H1 (cell line): ENCODE data around the gene CEP57L1. TPM values are rescaled to one million over a fixed set of nuclear protein-coding genes. Genes with fewer than 3 reads are reported as not detected.
A peak's percentile ranks its signal among the peaks of the same experiment; 100 is the strongest.

Experiments
- CTCF ChIA-PET: fragments of 300-600 bp; sonication (Branson Sonifier 250); formaldehyde crosslinking; loops from one replicate; lab custom pipeline; 2021; ENCODE audit not compliant: partially characterized antibody; lab: Charles Lee
- POLR2A ChIA-PET: fragments of 300-600 bp; sonication (Branson Sonifier 250); formaldehyde crosslinking; loops from one replicate; lab custom pipeline; 2021; ENCODE audit warnings: inconsistent platforms; ENCODE audit not compliant: partially characterized antibody; lab: Charles Lee
- DNase-seq, 2 experiments: peaks; one replicate each; pipeline versions ENCODE4 v3.0.0 to v3.0.0-alpha.2; 2010 to 2022; ENCODE audit warnings: low spot score in 2 of 2, low read depth in 1 of 2, mixed read lengths in 1 of 2
- FAIRE-seq: peaks from 2 replicates; lab custom pipeline; 2011; peaks lifted over from hg19 to GRCh38; lab: Jason Lieb, UNC
- H2AFZ ChIP-seq: 2 replicates; pipeline ENCODE4 v1.8.1; 2012; ENCODE audit warnings: low read length, inconsistent platforms
- H2AK5ac ChIP-seq: 2 replicates; pipeline ENCODE4 v1.6.1; 2013; ENCODE audit warnings: low read depth, low read length
- H2BK120ac ChIP-seq: replicated peaks from 2 replicates; pipeline ENCODE3; 2013; ENCODE audit warnings: low read depth, low read length, inconsistent platforms
- H2BK12ac ChIP-seq: 2 replicates; pipeline ENCODE4 v1.6.1; 2013; ENCODE audit warnings: low read depth, low read length
- H2BK15ac ChIP-seq: 2 replicates; pipeline ENCODE4 v1.6.1; 2013; ENCODE audit warnings: low read length
- H2BK20ac ChIP-seq: 2 replicates; pipeline ENCODE4 v1.6.1; 2013; ENCODE audit warnings: low read length
- H2BK5ac ChIP-seq: 2 replicates; pipeline ENCODE4 v1.6.1; 2013; ENCODE audit warnings: low read depth, low read length
- H3K14ac ChIP-seq: 2 replicates; pipeline ENCODE4 v1.6.1; 2013; ENCODE audit warnings: inconsistent platforms; ENCODE audit not compliant: insufficient read length
- H3K18ac ChIP-seq: 2 replicates; pipeline ENCODE4 v1.6.1; 2013; ENCODE audit warnings: low read length; ENCODE audit errors: extremely low read depth
- H3K23ac ChIP-seq: 2 replicates; pipeline ENCODE4 v1.6.1; 2013; ENCODE audit warnings: inconsistent platforms; ENCODE audit not compliant: insufficient read length
- H3K23me2 ChIP-seq: 2 replicates; pipeline ENCODE4 v1.6.1; 2013; ENCODE audit warnings: low read depth, low read length
- H3K27ac ChIP-seq: 2 replicates; pipeline ENCODE4 v1.6.1; 2011; ENCODE audit warnings: low read depth, low read length, inconsistent platforms
- H3K27me3 ChIP-seq, 4 experiments: replicated peaks in 1 of 4; 1 replicate in 1 of 4; 2 replicates in 3 of 4; pipeline versions ENCODE4 v1.6.1 to v1.8.1; 2011 to 2013; ENCODE audit warnings: low read length in 3 of 4, mild to moderate bottlenecking in 3 of 4, inconsistent platforms in 2 of 4, mixed read lengths in 2 of 4, moderate library complexity in 1 of 4; ENCODE audit not compliant: control insufficient read depth in 3 of 4, insufficient read depth in 3 of 4; ENCODE audit errors: extremely low read depth in 1 of 4
- H3K36me3 ChIP-seq, 4 experiments: 2 replicates each; pipeline versions ENCODE4 v1.6.1 to v1.8.1; 2011 to 2013; ENCODE audit warnings: mild to moderate bottlenecking in 4 of 4, low read length in 3 of 4, moderate library complexity in 2 of 4, control low read depth in 1 of 4, inconsistent platforms in 1 of 4; ENCODE audit not compliant: insufficient read depth in 4 of 4, control insufficient read depth in 2 of 4
- H3K4ac ChIP-seq: replicated peaks from 2 replicates; pipeline ENCODE3; 2013; ENCODE audit warnings: low read length, low read depth, mixed read lengths, inconsistent platforms; ENCODE audit not compliant: insufficient read length
- H3K4me1 ChIP-seq, 4 experiments: replicated peaks in 1 of 4; 1 replicate in 1 of 4; 2 replicates in 3 of 4; pipeline versions ENCODE4 v1.6.1 to v1.8.1; 2011 to 2013; ENCODE audit warnings: low read length in 3 of 4, inconsistent platforms in 2 of 4, mixed read lengths in 1 of 4; ENCODE audit not compliant: insufficient read depth in 4 of 4, control insufficient read depth in 3 of 4
- H3K4me2 ChIP-seq, 2 experiments: 2 replicates each; pipeline versions ENCODE4 v1.6.1 to v1.8.1; 2011 to 2013; ENCODE audit warnings: low read depth in 2 of 2, low read length in 2 of 2, control low read depth in 1 of 2, inconsistent platforms in 1 of 2, mild to moderate bottlenecking in 1 of 2; ENCODE audit not compliant: insufficient read depth in 1 of 2
- H3K4me3 ChIP-seq, 4 experiments: fragments of 200-600, 300-600 bp in 1 of 4; sonication (generic), shearing (Covaris generic), sonication (Bioruptor Twin) in 1 of 4; 2 replicates each; pipeline versions ENCODE4 v1.5.1 to v1.8.1; 2011 to 2016; ENCODE audit warnings: low read length in 4 of 4, low read depth in 3 of 4, control low read depth in 2 of 4, inconsistent platforms in 2 of 4, mild to moderate bottlenecking in 2 of 4, mixed read lengths in 1 of 4, moderate library complexity in 1 of 4; ENCODE audit not compliant: insufficient read depth in 2 of 4; ENCODE audit errors: extremely low read depth in 1 of 4
- H3K56ac ChIP-seq: replicated peaks from 2 replicates; pipeline ENCODE3; 2013; ENCODE audit warnings: low read depth, mild to moderate bottlenecking, mixed read lengths, low read length, inconsistent platforms; ENCODE audit not compliant: insufficient read length
- H3K79me1 ChIP-seq: 2 replicates; pipeline ENCODE4 v1.6.1; 2013; ENCODE audit warnings: low read depth, low read length, control low read depth
- H3K79me2 ChIP-seq, 2 experiments: 2 replicates each; pipeline versions ENCODE4 v1.6.1 to v1.8.1; 2012 to 2013; ENCODE audit warnings: low read length in 2 of 2, mild to moderate bottlenecking in 2 of 2, inconsistent platforms in 1 of 2; ENCODE audit not compliant: insufficient read depth in 2 of 2, control insufficient read depth in 1 of 2
- H3K9ac ChIP-seq, 4 experiments: replicated peaks in 1 of 4; 1 replicate in 1 of 4; 2 replicates in 3 of 4; pipeline versions ENCODE4 v1.6.1 to v1.8.1; 2011 to 2013; ENCODE audit warnings: low read depth in 3 of 4, low read length in 3 of 4, control low read depth in 2 of 4, mild to moderate bottlenecking in 2 of 4, moderate library complexity in 2 of 4, inconsistent platforms in 1 of 4; ENCODE audit errors: extremely low read depth in 1 of 4
- H3K9me3 ChIP-seq, 2 experiments: 2 replicates each; pipeline versions ENCODE4 v1.6.1 to v1.8.1; 2012 to 2013; ENCODE audit warnings: mild to moderate bottlenecking in 2 of 2, moderate library complexity in 2 of 2, control low read depth in 1 of 2, inconsistent platforms in 1 of 2, low read depth in 1 of 2, low read length in 1 of 2, mixed read lengths in 1 of 2; ENCODE audit not compliant: insufficient read depth in 2 of 2
- H4K20me1 ChIP-seq, 2 experiments: replicated peaks in 1 of 2; 2 replicates each; pipeline versions ENCODE3 to v1.8.1; 2011 to 2013; ENCODE audit warnings: inconsistent platforms in 2 of 2, low read length in 2 of 2, mild to moderate bottlenecking in 1 of 2; ENCODE audit not compliant: insufficient read depth in 2 of 2, control insufficient read depth in 1 of 2
- H4K5ac ChIP-seq: 2 replicates; pipeline ENCODE4 v1.6.1; 2013; ENCODE audit warnings: low read length, low read depth, mixed read lengths, inconsistent platforms; ENCODE audit not compliant: insufficient read length
- H4K8ac ChIP-seq: 2 replicates; pipeline ENCODE4 v1.8.0; 2013; ENCODE audit warnings: mild to moderate bottlenecking, moderate library complexity, low read length, inconsistent platforms; ENCODE audit not compliant: insufficient read depth; ENCODE audit errors: extremely low read depth
- H4K91ac ChIP-seq: replicated peaks from 2 replicates; pipeline ENCODE3; 2013; ENCODE audit warnings: low read length, mixed read lengths, inconsistent platforms; ENCODE audit not compliant: insufficient read length
- JUN ChIP-seq: IDR thresholded peaks from 2 replicates; pipeline ENCODE4 v1.6.1; 2011; ENCODE audit warnings: low read depth, mild to moderate bottlenecking, improper control_type of control experiment, low read length
- NANOG ChIP-seq: IDR thresholded peaks from 2 replicates; pipeline ENCODE4 v1.6.1; 2011; ENCODE audit warnings: low read length, low read depth, mild to moderate bottlenecking, inconsistent platforms; ENCODE audit not compliant: insufficient read depth, poor library complexity, severe bottlenecking
- RAD21 ChIP-seq, 2 experiments: IDR thresholded peaks in 1 of 2; conservative IDR thresholded peaks in 1 of 2; 2 replicates each; pipeline ENCODE4 v1.6.1; 2011; ENCODE audit warnings: low read depth in 2 of 2, low read length in 2 of 2, improper control_type of control experiment in 1 of 2, inconsistent platforms in 1 of 2, mild to moderate bottlenecking in 1 of 2, moderate library complexity in 1 of 2
- SP1 ChIP-seq: IDR thresholded peaks from 2 replicates; pipeline ENCODE4 v1.6.1; 2011; ENCODE audit warnings: low read depth, low read length
- TAF1 ChIP-seq: IDR thresholded peaks from 2 replicates; pipeline ENCODE4 v1.6.1; 2011; ENCODE audit warnings: mild to moderate bottlenecking, low read depth, low read length
- TAF7 ChIP-seq: optimal IDR thresholded peaks from 2 replicates; pipeline ENCODE3; 2011; ENCODE audit warnings: low read depth, mild to moderate bottlenecking, inconsistent platforms, low read length, moderate library complexity, borderline replicate concordance
- TCF12 ChIP-seq: IDR thresholded peaks from 2 replicates; pipeline ENCODE4 v1.6.1; 2011; ENCODE audit warnings: low read depth, mild to moderate bottlenecking, low read length
- ZNF274 ChIP-seq: IDR thresholded peaks from 2 replicates; pipeline ENCODE4 v1.7.0; 2012; ENCODE audit warnings: low read length, borderline replicate concordance; ENCODE audit errors: extremely low read depth
- WGBS, 2 experiments: shearing (Covaris generic) in 1 of 2; methylation state at CpG; one replicate each; pipeline versions ENCODE4 v1.1.6 to v1.1.7; 2013 to 2015; ENCODE audit warnings: low lambda C conversion rate in 2 of 2, mixed read lengths in 2 of 2, inconsistent platforms in 1 of 2, low coverage in 1 of 2, missing lambda C conversion rate in 1 of 2; ENCODE audit not compliant: insufficient replicate concordance in 2 of 2, insufficient coverage in 1 of 2, insufficient read length in 1 of 2; ENCODE audit errors: extremely low coverage in 1 of 2, missing lambda C conversion rate in 1 of 2; 5-methylcytosine and 5-hydroxymethylcytosine counted together
- polyA plus RNA-seq, 7 experiments: library from polyadenylated mRNA; depleted of rRNA in 3 of 7; stranded (reverse) in 5 of 7; unstranded in 2 of 7; fragments of >200 nt in 5 of 7; fragments of 200-250 nt in 2 of 7; gene quantifications; 1 replicate in 5 of 7; 2 replicates in 1 of 7; 4 replicates in 1 of 7; pipeline versions ENCODE4 v1.2.1 to v1.2.3, GENCODE V29; 2011 to 2013; ENCODE audit warnings: missing spikeins in 2 of 7, mixed read lengths in 2 of 7
- total RNA-seq: library from RNA; stranded (reverse); fragmentation: NEBNext Ultra II Directional; extraction: Animal tissue kit (Norgen Biotek cat#: 25700); gene quantifications from 2 replicates; pipeline ENCODE4 v1.2.1, GENCODE V29; 2021
- TF ChIP-seq, protein P1 (sequence below), 3 experiments: IDR thresholded peaks; 1 replicate in 2 of 3; 2 replicates in 1 of 3; pipeline versions ENCODE4 v1.5.1 to v1.6.1; 2011; ENCODE audit warnings: low read length in 3 of 3, mild to moderate bottlenecking in 3 of 3, inconsistent platforms in 2 of 3, low read depth in 1 of 3, moderate library complexity in 1 of 3; ENCODE audit not compliant: insufficient read depth in 1 of 3; ENCODE audit errors: control extremely low read depth in 1 of 3

CEP57L1 gene
- total and polyA plus RNA-seq, 2 of the 8 experiments (the other 6 are each of a cell fraction or from before 2014, with no cell fraction given): 3.6 to 11.5 TPM

DNA sequence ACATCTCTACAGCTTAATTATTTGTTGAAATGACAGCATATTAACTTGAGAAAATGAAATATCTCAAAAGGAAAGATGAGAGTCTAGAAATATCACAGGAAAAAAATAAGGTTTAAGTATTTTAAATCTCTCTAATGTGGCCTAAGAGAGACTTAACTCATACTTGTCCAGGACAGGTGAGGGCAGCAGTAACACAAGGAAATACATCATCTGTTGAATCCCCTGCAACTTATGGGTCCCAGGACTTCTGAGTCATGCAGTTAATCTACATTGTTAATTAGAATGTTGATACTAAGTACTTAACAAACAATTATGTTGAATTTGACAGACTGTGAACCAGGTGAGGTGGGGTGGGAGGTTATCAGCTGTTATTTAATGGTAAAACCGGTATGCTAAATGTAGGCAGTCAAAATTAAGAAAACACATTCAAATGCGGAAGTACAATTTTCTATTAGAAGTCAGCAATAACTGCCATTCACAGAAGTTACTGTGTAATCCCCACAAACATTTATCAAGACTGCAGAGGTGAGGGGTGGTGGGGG is 87.9 kb downstream of the CEP57L1 start:
- ChIA-PET CTCF (interaction anchor here (0.6 to 4.5 kb wide), 17 partner anchors 13 to 863 kb away, joined by 3 to 43 read pairs (median 3); no protein-coding TSS in a partner anchor), POLR2A (interaction anchor here (0.7 to 1.1 kb wide), 2 partner anchors 173 to 200 kb away, joined by 3 to 4 read pairs; partner anchors contain the start of gene CD164)
- no peak for TF ChIP-seq TAF7
- TF ChIP-seq TAF1: no peak
- TF ChIP-seq TCF12: no peak
- peak; percentile 63 to 64 for TF ChIP-seq RAD21 (IDR thresholded peaks at IDR 0.05 in 1 of 2, conservative IDR thresholded peaks at IDR 0.05 in 1 of 2; ENCODE audit: low read depth in 2 of 2, low read length in 2 of 2)
- no peak for TF ChIP-seq JUN
- TF ChIP-seq SP1: no peak
- no peak for TF ChIP-seq NANOG
- no peak for TF ChIP-seq ZNF274
- TF ChIP-seq, protein P1, sequence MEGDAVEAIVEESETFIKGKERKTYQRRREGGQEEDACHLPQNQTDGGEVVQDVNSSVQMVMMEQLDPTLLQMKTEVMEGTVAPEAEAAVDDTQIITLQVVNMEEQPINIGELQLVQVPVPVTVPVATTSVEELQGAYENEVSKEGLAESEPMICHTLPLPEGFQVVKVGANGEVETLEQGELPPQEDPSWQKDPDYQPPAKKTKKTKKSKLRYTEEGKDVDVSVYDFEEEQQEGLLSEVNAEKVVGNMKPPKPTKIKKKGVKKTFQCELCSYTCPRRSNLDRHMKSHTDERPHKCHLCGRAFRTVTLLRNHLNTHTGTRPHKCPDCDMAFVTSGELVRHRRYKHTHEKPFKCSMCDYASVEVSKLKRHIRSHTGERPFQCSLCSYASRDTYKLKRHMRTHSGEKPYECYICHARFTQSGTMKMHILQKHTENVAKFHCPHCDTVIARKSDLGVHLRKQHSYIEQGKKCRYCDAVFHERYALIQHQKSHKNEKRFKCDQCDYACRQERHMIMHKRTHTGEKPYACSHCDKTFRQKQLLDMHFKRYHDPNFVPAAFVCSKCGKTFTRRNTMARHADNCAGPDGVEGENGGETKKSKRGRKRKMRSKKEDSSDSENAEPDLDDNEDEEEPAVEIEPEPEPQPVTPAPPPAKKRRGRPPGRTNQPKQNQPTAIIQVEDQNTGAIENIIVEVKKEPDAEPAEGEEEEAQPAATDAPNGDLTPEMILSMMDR (IDR thresholded peaks at IDR 0.05; ENCODE audit: control extremely low read depth in 1 of 3, insufficient read depth in 1 of 3, low read depth in 1 of 3, low read length in 3 of 3): peak in 1 of 3 experiments; percentile 23; a peak in 1 of 4 replicates
- Histone ChIP-seq H4K91ac (no peak overlapping the region), H2BK20ac (no peak overlapping the region), H4K20me1 (no peaks in the 10 kb centered on the region), H2BK15ac (no peak overlapping the region), H3K4me1 (peaks cover 0 to 7% (median 2%) of the 10 kb centered on the region in 4 experiments; a peak in 2 of 7 replicates), H3K4ac (no peak overlapping the region), H3K14ac (no peak overlapping the region), H2BK120ac (no peak overlapping the region), H4K8ac (no peak overlapping the region), H3K27ac (no peak overlapping the region), H4K5ac (no peak overlapping the region), H2AFZ (no peak overlapping the region), H3K9ac (no peak overlapping the region), H3K27me3 (peaks cover 0 to 1% (median 0%) of the 10 kb centered on the region in 4 experiments; a peak in 1 of 7 replicates), H3K23me2 (no peaks in the 10 kb centered on the region), H2AK5ac (no peak overlapping the region), H3K56ac (no peak overlapping the region), H2BK12ac (no peak overlapping the region), H3K18ac (no peak overlapping the region), H2BK5ac (no peak overlapping the region), H3K4me2 (no peak overlapping the region), H3K79me2 (no peaks in the 10 kb centered on the region), H3K4me3 (no peak overlapping the region), H3K36me3 (no peaks in the 10 kb centered on the region), H3K9me3 (no peaks in the 10 kb centered on the region), H3K23ac (no peak overlapping the region), H3K79me1 (no peaks in the 10 kb centered on the region)
- 23% methylated on average over 2 of the region's 2 CpGs; no CpG with 5 or more reads in 1 of the 2 experiments for WGBS, 2 experiments
- no peak for FAIRE-seq
- DNase-seq: peak in 1 of 2 experiments; percentile 0
